ENCODE measurements around the gene FRYL. TPM values are rescaled to one million over a fixed set of nuclear protein-coding genes. Genes with fewer than 3 reads are reported as not detected.

Gene FRYL
- total RNA-seq, 1 experiment from 2014 or later: 53.9 TPM

- no peaks in the 10 kb centered on the region for H3K79me2 ChIP-seq (ENCODE audit: low read depth)
- DNase-seq: no peak
- no peaks in the 10 kb centered on the region for H3K27me3 ChIP-seq (ENCODE audit: insufficient read depth, low read depth)
- H3F3A ChIP-seq (ENCODE audit: insufficient read depth, low read depth): no peaks in the 10 kb centered on the region
- TF ChIP-seq EZH2 (IDR thresholded peaks at IDR 0.05; ENCODE audit: low read depth): no peak
- TF ChIP-seq CTCF (conservative IDR thresholded peaks at IDR 0.05): no peak
- no peaks in the 10 kb centered on the region for H4K20me1 ChIP-seq (ENCODE audit: insufficient read depth)
- intact Hi-C loops (cut with micrococcal nuclease; ENCODE audit: unreplicated experiment): no loop called here
- H3K36me3 ChIP-seq (ENCODE audit: low read depth): peaks cover 6% of the 10 kb centered on the region; the same call in 1 of the 2 replicates
- H3K9me2 ChIP-seq (ENCODE audit: insufficient read depth): no peaks in the 10 kb centered on the region
- H3K4me2 ChIP-seq: no peak overlapping the region
- no peak overlapping the region for H2AFZ ChIP-seq
- ChIA-PET POLR2A (ENCODE audit: unreplicated experiment) (no interaction called here), CTCF (no interaction called here)
- H3K4me1 ChIP-seq (replicated peaks; ENCODE audit: insufficient read depth): no peaks in the 10 kb centered on the region
- BruUV-seq (replicated peaks): no TSS peak
- H3K27ac ChIP-seq: no peak overlapping the region
- H3K9me3 ChIP-seq (ENCODE audit: insufficient read depth, low read depth): no peaks in the 10 kb centered on the region
- no peak overlapping the region for H3K4me3 ChIP-seq
Observed at GRCh38 chr4:48588230-48589097, 191.6 kb downstream of the FRYL start.

- H3K4me2 ChIP-seq: no peak overlapping the region
- POLR2A ChIA-PET (ENCODE audit: unreplicated experiment): no interaction called here
- intact Hi-C loops (cut with micrococcal nuclease; ENCODE audit: unreplicated experiment): no loop called here
- BruUV-seq (replicated peaks): no TSS peak
- H3K27me3 ChIP-seq (ENCODE audit: insufficient read depth, low read depth): no peaks in the 10 kb centered on the region
- H3F3A ChIP-seq (ENCODE audit: insufficient read depth, low read depth): no peaks in the 10 kb centered on the region
- no peak overlapping the region for H3K4me3 ChIP-seq
- no peak for DNase-seq
- H4K20me1 ChIP-seq (ENCODE audit: insufficient read depth): no peaks in the 10 kb centered on the region
- H3K79me2 ChIP-seq (ENCODE audit: low read depth): no peaks in the 10 kb centered on the region
- no peak for TF ChIP-seq CTCF (conservative IDR thresholded peaks at IDR 0.05)
- no peak for TF ChIP-seq EZH2 (IDR thresholded peaks at IDR 0.05; ENCODE audit: low read depth)
- H3K9me2 ChIP-seq (ENCODE audit: insufficient read depth): no peaks in the 10 kb centered on the region
- H3K27ac ChIP-seq: no peak overlapping the region
- CTCF ChIA-PET: no interaction called here
- H3K9me3 ChIP-seq (ENCODE audit: insufficient read depth, low read depth): no peaks in the 10 kb centered on the region
- H2AFZ ChIP-seq: no peak overlapping the region
- H3K36me3 ChIP-seq (ENCODE audit: low read depth): peaks cover 6% of the 10 kb centered on the region; the same call in 1 of the 2 replicates
- H3K4me1 ChIP-seq (replicated peaks; ENCODE audit: insufficient read depth): no peaks in the 10 kb centered on the region
Observed at GRCh38 chr4:48585401-48585800, 194.7 kb downstream of the FRYL start.

GRCh38 chr4:48578132-48578968, 201.7 kb downstream of the FRYL start:
- no peak overlapping the region for H3K27ac ChIP-seq
- H4K20me1 ChIP-seq (ENCODE audit: insufficient read depth): no peaks in the 10 kb centered on the region
- peak in 1 of 2 experiments; percentile 37 for DNase-seq
- peak; percentile 90 for TF ChIP-seq CTCF (conservative IDR thresholded peaks at IDR 0.05)
- TF ChIP-seq EZH2 (IDR thresholded peaks at IDR 0.05; ENCODE audit: low read depth): no peak
- no TSS peak for BruUV-seq (replicated peaks)
- intact Hi-C loops (cut with micrococcal nuclease; ENCODE audit: unreplicated experiment): loop anchor here (1.0 to 5.0 kb wide), 4 partner anchors 104 to 385 kb away; partner anchors contain the start of genes FRYL and OCIAD1
- no peaks in the 10 kb centered on the region for H3K79me2 ChIP-seq (ENCODE audit: low read depth)
- no peaks in the 10 kb centered on the region for H3K27me3 ChIP-seq (ENCODE audit: insufficient read depth, low read depth)
- H3K4me2 ChIP-seq: no peak overlapping the region
- H3K4me1 ChIP-seq (replicated peaks; ENCODE audit: insufficient read depth): no peaks in the 10 kb centered on the region
- H2AFZ ChIP-seq: no peak overlapping the region
- CTCF ChIA-PET: interaction anchor here (0.6 to 1.5 kb wide), 7 partner anchors 141 to 451 kb away, joined by 3 read pairs; partner anchors contain the start of gene OCIAD2
- H3K9me3 ChIP-seq (ENCODE audit: insufficient read depth, low read depth): no peaks in the 10 kb centered on the region
- no peak overlapping the region for H3K4me3 ChIP-seq
- H3K36me3 ChIP-seq (ENCODE audit: low read depth): no peaks in the 10 kb centered on the region
- POLR2A ChIA-PET (ENCODE audit: unreplicated experiment): interaction anchor here (0.5 to 0.7 kb wide), 4 partner anchors 202 to 329 kb away, joined by 4 to 13 read pairs (median 8); no protein-coding TSS in a partner anchor
- H3K9me2 ChIP-seq (ENCODE audit: insufficient read depth): no peaks in the 10 kb centered on the region
- H3F3A ChIP-seq (ENCODE audit: insufficient read depth, low read depth): peaks cover 4% of the 10 kb centered on the region; the same call in 1 of the 2 replicates

All from PC-9 (cell line).